ENCODE data around the gene PDGFRB.

PDGFRB gene

GRCh38 chr5:150162142-150162513 lies 6.5 kb upstream of the PDGFRB start:
- no peak for DNase-seq

- DNase-seq = peak; percentile 78
These were observed 5.8 kb upstream of the PDGFRB start for GRCh38 chr5:150161242-150162141.

DNA sequence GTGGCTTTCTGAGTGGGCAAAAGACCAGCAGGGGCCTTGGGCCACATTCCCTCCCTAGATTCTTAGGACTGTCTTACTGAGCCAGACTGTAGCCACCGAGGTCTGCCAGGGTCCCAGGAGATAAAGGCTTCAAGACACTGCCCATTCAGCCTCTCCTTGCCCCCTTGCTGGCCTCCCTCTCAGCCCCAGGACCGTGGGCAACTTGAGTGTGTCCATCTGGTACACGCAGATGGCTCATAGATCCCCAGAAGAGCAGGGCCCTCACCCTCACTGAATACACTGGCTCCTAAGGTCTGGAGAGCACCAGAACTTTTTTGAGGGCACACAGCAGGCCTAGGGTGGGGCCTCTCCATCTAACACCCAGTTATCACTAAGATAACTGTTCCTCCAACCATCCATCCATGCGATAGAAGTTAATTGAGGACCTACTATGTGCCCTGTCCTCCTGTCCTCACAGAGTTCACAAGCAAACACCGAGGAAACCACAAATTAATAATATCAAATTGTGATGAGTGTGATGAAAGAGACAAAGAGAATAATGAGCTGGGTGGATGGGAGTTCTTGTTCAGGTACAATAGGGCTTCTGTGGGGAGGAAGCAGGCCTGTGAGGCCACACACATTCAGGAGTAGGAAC lies 4.9 kb upstream of the PDGFRB start:
- no peak for DNase-seq

DNA sequence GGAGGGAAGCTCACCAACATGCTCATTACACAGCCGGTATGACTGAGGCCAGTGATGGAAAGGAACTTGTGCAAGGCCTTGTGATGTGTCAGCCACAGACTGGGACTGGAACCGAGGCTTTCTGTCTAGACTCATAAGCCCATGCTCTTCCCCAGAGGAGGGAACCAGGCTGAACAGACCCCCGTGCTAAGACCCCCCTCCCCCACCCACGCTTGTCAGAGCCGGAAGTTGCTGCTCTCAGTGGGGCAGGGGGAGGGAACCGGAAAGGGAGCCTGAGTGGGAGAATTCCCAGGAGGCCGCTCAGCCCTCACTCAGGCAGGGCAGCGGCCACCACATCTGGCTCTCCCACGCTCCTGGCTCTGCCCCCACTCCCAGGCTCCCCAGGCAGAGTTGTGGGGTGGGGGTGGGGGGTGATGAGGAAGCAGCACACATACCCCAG lies 4.1 kb upstream of the PDGFRB start:
- DNase-seq = no peak

DNA sequence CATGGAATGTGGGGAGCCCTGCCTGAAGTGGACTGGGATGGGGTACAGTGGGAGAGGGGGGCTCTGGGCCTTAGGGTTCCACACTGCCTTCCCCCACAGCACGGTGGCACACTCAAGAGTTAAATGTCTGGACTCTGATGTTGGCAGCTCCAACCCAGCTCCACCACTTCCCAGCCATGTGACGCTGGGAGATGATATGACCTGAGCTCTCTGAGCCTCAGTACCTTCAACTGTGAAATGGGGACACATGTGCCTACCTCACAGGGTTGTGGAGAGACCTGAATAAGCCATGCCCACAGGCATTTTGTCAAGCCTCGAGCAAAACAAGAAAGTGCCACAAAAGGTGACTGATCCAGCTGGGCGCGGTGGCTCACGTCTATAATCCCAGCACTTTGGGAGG lies 3.4 kb upstream of the PDGFRB start:
- no peak for DNase-seq

GRCh38 chr5:150158170-150158949 lies 2.7 kb upstream of the PDGFRB start:
- no peak for DNase-seq

DNA sequence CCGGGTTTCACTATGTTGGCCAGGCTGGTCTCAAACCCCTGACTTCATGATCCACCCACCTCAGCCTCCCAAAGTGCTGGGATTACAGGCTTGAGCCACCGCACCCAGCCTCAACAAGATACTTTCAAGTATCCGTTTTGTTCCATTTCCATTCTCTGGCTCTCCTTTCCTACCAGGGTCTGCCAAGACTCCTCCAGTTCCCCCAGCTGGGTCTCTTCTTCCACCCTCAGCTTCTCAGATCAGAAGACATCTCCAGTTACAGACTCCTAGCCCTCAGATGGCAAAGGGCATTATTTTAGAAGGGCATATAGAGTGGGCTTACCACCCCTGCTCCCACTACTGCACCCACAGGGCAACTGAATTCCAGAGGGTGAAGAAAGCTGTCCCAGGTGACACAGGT lies 1.5 kb upstream of the PDGFRB start:
- no peak for DNase-seq

- no peak for DNase-seq
These were observed 895 bp upstream of the PDGFRB start for GRCh38 chr5:150156540-150156939.

DNA sequence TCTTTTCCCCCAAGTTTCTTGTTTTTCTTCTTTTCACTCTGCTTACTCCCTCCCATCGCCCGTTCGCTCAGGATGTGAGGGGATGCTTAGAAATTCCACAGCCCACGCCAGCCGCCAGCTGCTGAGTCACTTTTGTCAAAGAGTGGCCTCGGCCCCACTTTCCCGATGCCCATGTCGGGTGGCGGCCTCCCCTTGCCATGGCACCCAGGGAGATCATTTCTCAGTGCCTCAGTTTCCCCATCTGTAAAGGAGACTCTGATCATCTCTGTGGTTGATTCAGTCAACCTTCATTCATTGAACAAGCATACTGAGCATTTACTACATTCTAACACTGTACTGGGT lies 353 bp upstream of the PDGFRB start:
- no peak for DNase-seq

GRCh38 chr5:150154618-150155128 lies 972 bp downstream of the PDGFRB start:
- DNase-seq = no peak

DNA sequence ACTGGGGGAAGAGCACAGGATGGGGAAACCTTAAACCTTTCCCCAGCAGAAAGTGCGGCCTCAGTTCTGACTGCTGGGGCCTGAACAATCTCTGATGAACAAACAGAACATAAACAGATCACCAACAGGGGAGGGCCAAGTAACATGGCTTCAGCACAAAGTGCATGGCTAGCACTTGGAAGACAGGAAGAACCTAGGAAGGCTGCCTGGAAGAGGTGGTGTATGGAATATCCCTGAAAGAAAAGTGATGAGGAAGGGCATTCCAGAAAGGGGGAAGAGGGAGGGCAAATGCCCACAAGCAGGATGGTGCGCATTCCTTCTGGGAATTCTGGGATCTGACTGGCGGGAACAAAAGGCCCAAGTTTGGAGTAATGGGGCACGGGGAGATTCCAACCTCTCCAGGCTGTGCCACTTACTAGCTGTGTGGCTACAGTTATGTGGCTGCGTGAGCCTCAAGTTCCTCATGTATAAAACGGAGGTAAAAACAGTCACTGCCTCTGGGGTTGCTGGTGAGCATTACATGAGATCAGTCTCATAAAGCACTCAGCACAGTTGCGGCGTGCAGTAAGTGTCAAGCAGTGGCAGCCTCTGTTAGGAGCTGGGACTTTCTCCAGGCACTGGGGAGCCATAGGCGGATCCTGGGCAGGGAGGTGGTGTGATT lies 1.6 kb downstream of the PDGFRB start:
- no peak for DNase-seq

DNA sequence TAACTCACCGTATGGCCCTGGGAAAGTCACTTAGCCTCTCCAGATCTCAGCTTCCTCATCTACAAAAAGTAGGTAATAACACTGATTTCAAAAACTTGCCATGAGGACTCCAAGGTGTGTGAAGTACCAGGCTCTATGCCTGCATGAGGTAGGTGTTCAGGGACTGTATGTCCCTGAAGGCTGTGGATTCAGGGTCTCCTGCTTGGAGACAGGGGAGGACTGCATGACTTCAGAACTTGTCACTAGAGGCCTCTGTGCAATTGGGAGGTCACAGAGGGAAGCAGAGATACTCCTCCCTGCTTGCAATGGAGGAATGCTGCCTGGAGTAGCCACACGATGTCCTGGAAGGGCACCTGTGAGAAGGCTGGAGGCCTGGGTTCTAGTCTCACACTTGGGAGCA lies 2.2 kb downstream of the PDGFRB start:
- DNase-seq = no peak

- DNase-seq = no peak
These were observed 2.8 kb downstream of the PDGFRB start for GRCh38 chr5:150152636-150153462.

DNA sequence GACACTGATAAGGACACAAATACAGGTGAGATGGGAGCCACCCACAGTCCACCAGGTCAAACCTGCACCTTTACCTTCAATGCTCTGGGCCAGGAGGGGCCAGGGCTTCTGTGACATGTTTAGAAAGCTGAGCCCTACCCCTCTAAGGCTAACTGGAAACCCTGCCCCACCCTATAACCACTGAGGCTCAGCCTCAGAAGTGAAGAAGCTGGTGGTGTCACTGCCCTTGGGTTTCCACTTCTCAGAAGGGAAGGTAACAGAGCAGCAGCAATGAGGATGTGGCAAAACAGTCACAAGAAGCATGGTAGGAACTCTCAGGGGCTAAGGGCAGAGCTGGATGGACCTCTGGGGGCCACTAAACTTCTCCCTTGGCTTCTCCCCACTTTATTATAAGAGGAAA lies 6.0 kb downstream of the PDGFRB start:
- no peak for DNase-seq

GRCh38 chr5:150148117-150148927 lies 7.3 kb downstream of the PDGFRB start:
- no peak for DNase-seq

GRCh38 chr5:150147670-150148069 lies 8.0 kb downstream of the PDGFRB start:
- DNase-seq = no peak

- no peak for DNase-seq
These were observed 8.6 kb downstream of the PDGFRB start for GRCh38 chr5:150146862-150147601.

DNA sequence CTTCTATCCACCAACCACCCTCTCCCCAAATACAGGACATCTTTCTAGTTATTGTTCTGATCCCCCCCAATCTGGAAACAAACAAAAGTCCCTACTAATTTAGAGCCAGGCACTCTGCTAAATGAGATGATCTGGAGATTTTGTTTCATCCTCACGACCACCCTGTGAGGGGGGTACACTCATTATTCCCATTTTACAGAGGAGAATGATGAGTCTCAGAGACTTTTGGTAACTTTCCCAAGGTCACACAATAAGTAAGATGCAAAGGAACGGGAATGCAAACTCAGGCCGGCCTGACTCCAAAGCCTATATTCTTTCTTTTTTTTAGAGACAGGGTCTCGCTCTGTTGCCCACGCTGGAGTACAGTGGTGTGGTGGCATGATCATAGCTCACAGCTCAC lies 9.4 kb downstream of the PDGFRB start:
- no peak for DNase-seq

DNA sequence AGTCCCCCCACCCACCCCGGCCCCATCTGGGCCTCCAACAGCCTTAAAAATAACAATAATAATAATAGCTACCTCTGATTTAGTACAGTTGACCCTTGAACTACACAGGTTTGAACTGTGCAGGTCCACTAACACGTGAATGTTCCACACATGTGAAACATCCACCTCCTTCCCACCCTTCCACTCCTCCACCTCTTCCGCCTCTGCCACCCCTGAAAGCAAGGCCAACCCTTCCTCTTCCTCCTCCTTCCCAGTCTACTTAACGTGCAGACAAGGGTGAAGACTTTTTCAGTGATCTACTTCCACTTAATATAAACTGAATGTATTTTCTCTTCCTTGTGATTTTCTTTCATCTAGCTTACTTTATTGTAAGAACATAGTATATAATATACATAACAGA lies 10.8 kb downstream of the PDGFRB start:
- DNase-seq = no peak

GRCh38 chr5:150144246-150144801 lies 11.3 kb downstream of the PDGFRB start:
- DNase-seq = no peak
